ENCODE results near the gene EPHA6. TPM values are rescaled to one million over a fixed set of nuclear protein-coding genes. Genes with fewer than 3 reads are reported as not detected.

Gene EPHA6
- total and polyA plus RNA-seq, 2 donors (not counting 1 experiment from before 2014, with no cell fraction given), result under 0.01 TPM; not detected in 1

GRCh38 chr3:96863129-96863740 is 48.8 kb downstream of the EPHA6 start:
- H2AFZ ChIP-seq (ENCODE audit: low read length), result no peak overlapping the region
- DNase-seq (ENCODE audit: low read depth in 2 of 2), result peak; percentile 10 to 21
- no peaks in the 10 kb centered on the region for H3K36me3 ChIP-seq (ENCODE audit: control insufficient read depth, insufficient read depth, low read length)
- TF ChIP-seq CTCF (conservative IDR thresholded peaks at IDR 0.05 in 1 of 2, IDR thresholded peaks at IDR 0.05 in 1 of 2; ENCODE audit: low read depth in 1 of 2, low read length in 2 of 2) (peak; percentile 44 to 58), EZH2 (IDR thresholded peaks at IDR 0.05; ENCODE audit: low read length, missing control alignments) (no peak)
- no peaks in the 10 kb centered on the region for H3K9me3 ChIP-seq (ENCODE audit: control insufficient read depth, insufficient read depth, low read depth, low read length)
- H3K27me3 ChIP-seq (ENCODE audit: control insufficient read depth, insufficient read depth, low read length), result no peaks in the 10 kb centered on the region
- H3K27ac ChIP-seq (ENCODE audit: insufficient read depth, low read length), result no peak overlapping the region
- H3K79me2 ChIP-seq (ENCODE audit: control insufficient read depth, insufficient read depth, low read length), result no peaks in the 10 kb centered on the region
- no peaks in the 10 kb centered on the region for H3K4me1 ChIP-seq (ENCODE audit: control insufficient read depth, extremely low read depth, insufficient read depth, low read length)
- H3K4me2 ChIP-seq (ENCODE audit: extremely low read depth, insufficient read depth, low read length), result no peak overlapping the region
- H3K4me3 ChIP-seq (replicated peaks in 1 of 4; ENCODE audit: control extremely low read depth in 1 of 4, insufficient read depth in 1 of 4, low read depth in 3 of 4, low read length in 4 of 4), result no peak overlapping the region
- no peak overlapping the region for H3K9ac ChIP-seq (ENCODE audit: insufficient read depth, low read length)
- H4K20me1 ChIP-seq (ENCODE audit: control insufficient read depth, extremely low read depth, insufficient read depth, low read length), result no peaks in the 10 kb centered on the region

GRCh38 chr3:96865605-96866004 is 51.2 kb downstream of the EPHA6 start:
- H3K9ac ChIP-seq (ENCODE audit: insufficient read depth, low read length), result no peak overlapping the region
- H4K20me1 ChIP-seq (ENCODE audit: control insufficient read depth, extremely low read depth, insufficient read depth, low read length), result no peaks in the 10 kb centered on the region
- no peak overlapping the region for H3K4me3 ChIP-seq (replicated peaks in 1 of 4; ENCODE audit: control extremely low read depth in 1 of 4, insufficient read depth in 1 of 4, low read depth in 3 of 4, low read length in 4 of 4)
- no peak overlapping the region for H3K27ac ChIP-seq (ENCODE audit: insufficient read depth, low read length)
- H3K4me1 ChIP-seq (ENCODE audit: control insufficient read depth, extremely low read depth, insufficient read depth, low read length), result no peaks in the 10 kb centered on the region
- no peaks in the 10 kb centered on the region for H3K79me2 ChIP-seq (ENCODE audit: control insufficient read depth, insufficient read depth, low read length)
- H3K4me2 ChIP-seq (ENCODE audit: extremely low read depth, insufficient read depth, low read length), result no peak overlapping the region
- TF ChIP-seq EZH2 (IDR thresholded peaks at IDR 0.05; ENCODE audit: low read length, missing control alignments) (no peak), CTCF (conservative IDR thresholded peaks at IDR 0.05 in 1 of 2, IDR thresholded peaks at IDR 0.05 in 1 of 2; ENCODE audit: low read depth in 1 of 2, low read length in 2 of 2) (no peak)
- no peaks in the 10 kb centered on the region for H3K36me3 ChIP-seq (ENCODE audit: control insufficient read depth, insufficient read depth, low read length)
- no peak for DNase-seq (ENCODE audit: low read depth in 2 of 2)
- H3K27me3 ChIP-seq (ENCODE audit: control insufficient read depth, insufficient read depth, low read length), result no peaks in the 10 kb centered on the region
- H3K9me3 ChIP-seq (ENCODE audit: control insufficient read depth, insufficient read depth, low read depth, low read length), result no peaks in the 10 kb centered on the region
- no peak overlapping the region for H2AFZ ChIP-seq (ENCODE audit: low read length)

GRCh38 chr3:96869316-96869715 is 54.9 kb downstream of the EPHA6 start:
- Histone ChIP-seq H2AFZ (ENCODE audit: low read length) (no peak overlapping the region), H3K9me3 (ENCODE audit: control insufficient read depth, insufficient read depth, low read depth, low read length) (no peaks in the 10 kb centered on the region), H4K20me1 (ENCODE audit: control insufficient read depth, extremely low read depth, insufficient read depth, low read length) (no peaks in the 10 kb centered on the region), H3K79me2 (ENCODE audit: control insufficient read depth, insufficient read depth, low read length) (no peaks in the 10 kb centered on the region), H3K27me3 (ENCODE audit: control insufficient read depth, insufficient read depth, low read length) (no peaks in the 10 kb centered on the region), H3K36me3 (ENCODE audit: control insufficient read depth, insufficient read depth, low read length) (no peaks in the 10 kb centered on the region), H3K9ac (ENCODE audit: insufficient read depth, low read length) (no peak overlapping the region), H3K4me3 (replicated peaks in 1 of 4; ENCODE audit: control extremely low read depth in 1 of 4, insufficient read depth in 1 of 4, low read depth in 3 of 4, low read length in 4 of 4) (no peak overlapping the region), H3K4me2 (ENCODE audit: extremely low read depth, insufficient read depth, low read length) (no peak overlapping the region), H3K4me1 (ENCODE audit: control insufficient read depth, extremely low read depth, insufficient read depth, low read length) (no peaks in the 10 kb centered on the region), H3K27ac (ENCODE audit: insufficient read depth, low read length) (no peak overlapping the region)
- TF ChIP-seq EZH2 (IDR thresholded peaks at IDR 0.05; ENCODE audit: low read length, missing control alignments) (no peak), CTCF (conservative IDR thresholded peaks at IDR 0.05 in 1 of 2, IDR thresholded peaks at IDR 0.05 in 1 of 2; ENCODE audit: low read depth in 1 of 2, low read length in 2 of 2) (no peak)
- no peak for DNase-seq (ENCODE audit: low read depth in 2 of 2)
